DMS53 (cell line): Measurements from ENCODE around the gene INSC.

Source experiments
- DNase-seq: peaks from one replicate; lab custom pipeline; 2025; lab: John Stamatoyannopoulos, UW

INSC gene

DNA sequence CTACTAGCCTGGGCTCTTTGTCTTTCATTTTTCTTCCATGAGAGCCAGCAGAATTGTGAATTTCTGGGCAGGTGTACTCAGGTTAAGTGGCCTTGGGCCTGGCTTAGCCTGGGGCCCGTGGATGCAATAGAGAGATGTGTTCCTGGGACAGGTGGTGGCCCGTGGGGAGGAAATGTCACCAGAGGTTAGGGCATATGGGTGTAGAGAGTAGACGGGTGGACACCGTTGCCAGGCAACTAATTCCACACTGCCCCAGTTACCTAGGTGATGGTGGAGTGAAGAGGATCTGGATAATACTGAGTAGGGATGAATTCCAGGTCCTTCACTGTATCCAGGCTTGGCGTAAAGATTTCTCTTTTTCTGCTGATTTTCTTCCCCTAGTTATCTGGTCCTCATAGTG is 175.0 kb downstream of the INSC start:
- DNase-seq: peak; percentile 90

DNA sequence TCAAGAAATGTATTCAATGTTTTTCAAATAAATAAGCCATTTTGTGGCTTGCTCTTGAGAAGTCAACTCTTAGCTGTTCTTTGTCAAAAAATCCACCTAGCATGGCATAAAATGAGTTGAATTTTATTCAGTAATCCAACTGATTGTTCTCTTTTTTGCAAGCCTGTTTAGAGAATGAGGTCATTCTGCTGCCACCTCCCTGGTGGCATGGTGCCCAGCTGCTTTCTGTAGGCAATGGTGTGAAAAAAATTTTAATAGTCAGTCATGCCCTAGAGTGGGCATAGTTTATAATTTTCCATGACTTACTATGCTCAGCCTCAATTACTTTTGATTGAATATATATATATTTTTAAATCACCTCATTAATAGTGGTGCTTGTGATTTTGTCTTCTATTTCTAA is 177.2 kb downstream of the INSC start:
- DNase-seq: peak; percentile 62

DNA sequence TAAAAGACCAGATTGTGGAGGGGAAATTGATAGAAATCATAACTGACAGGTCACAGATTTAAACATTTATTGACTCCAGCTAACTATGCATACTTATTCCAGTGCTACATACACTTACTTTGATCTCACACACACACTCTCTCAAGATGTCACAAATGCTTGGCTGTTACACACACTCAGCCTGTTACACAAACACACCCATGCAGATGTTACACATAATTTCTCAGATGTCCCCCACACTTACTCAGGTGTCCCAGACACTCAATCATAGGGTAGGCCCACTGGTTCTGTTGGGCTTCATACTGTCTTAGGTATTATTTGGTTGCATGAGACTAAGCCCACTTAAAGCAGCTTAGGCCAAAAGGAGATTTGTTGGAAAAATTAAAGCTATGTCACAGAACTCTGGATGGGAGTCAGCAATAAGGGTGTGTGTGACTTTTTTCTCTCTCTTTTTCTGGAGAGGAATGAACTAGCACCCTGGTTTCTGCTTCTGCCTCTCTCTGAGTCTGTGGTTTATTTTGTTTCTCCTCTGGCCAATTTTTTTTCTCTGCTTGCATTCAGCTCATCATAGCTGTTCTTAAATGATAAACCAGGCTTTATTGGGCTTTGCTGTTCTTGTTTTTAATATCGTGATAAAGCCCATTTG is 179.4 kb downstream of the INSC start:
- DNase-seq: no peak

DNA sequence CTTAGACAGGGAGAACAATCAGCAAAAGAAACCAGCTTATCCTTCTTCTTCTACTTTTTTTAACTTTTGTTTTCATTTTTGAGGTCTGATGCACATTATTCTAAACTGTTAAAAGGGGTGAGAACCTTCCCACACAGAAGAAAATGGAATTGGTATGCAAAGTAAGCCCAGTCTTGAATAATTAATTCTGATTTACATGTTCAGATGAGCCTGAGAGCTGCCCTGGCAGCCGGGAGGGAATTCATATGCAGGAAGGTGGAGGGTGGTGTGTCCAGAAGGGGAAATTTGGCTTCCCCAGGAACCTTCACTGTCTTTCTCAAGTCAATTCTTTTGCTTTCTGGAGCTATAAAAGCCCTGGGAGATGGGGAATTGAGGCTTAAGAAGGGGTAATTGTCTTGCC is 181.0 kb downstream of the INSC start:
- DNase-seq: no peak
